ENCODE measurements around the gene CMIP. TPM values are rescaled to one million over a fixed set of nuclear protein-coding genes. Genes with fewer than 3 reads are reported as not detected.

Gene CMIP
- total RNA-seq, 1 experiment from 2014 or later = 53.6 TPM

- BruUV-seq (replicated peaks) = no TSS peak
- intact Hi-C loops (cut with micrococcal nuclease) = loop anchor here (2.0 kb wide), 2 partner anchors 45 to 89 kb away; no protein-coding TSS in a partner anchor
- H3K4me3 Mint-ChIP-seq (ENCODE audit: unreplicated experiment) = no peak overlapping the region
- H3K27ac Mint-ChIP-seq (ENCODE audit: low read depth, unreplicated experiment) = peak overlapping the region; percentile 59
- H3K9me3 Mint-ChIP-seq (ENCODE audit: unreplicated experiment) = no peaks in the 10 kb centered on the region
- TF ChIP-seq, protein P1, sequence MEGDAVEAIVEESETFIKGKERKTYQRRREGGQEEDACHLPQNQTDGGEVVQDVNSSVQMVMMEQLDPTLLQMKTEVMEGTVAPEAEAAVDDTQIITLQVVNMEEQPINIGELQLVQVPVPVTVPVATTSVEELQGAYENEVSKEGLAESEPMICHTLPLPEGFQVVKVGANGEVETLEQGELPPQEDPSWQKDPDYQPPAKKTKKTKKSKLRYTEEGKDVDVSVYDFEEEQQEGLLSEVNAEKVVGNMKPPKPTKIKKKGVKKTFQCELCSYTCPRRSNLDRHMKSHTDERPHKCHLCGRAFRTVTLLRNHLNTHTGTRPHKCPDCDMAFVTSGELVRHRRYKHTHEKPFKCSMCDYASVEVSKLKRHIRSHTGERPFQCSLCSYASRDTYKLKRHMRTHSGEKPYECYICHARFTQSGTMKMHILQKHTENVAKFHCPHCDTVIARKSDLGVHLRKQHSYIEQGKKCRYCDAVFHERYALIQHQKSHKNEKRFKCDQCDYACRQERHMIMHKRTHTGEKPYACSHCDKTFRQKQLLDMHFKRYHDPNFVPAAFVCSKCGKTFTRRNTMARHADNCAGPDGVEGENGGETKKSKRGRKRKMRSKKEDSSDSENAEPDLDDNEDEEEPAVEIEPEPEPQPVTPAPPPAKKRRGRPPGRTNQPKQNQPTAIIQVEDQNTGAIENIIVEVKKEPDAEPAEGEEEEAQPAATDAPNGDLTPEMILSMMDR (IDR thresholded peaks at IDR 0.05; ENCODE audit: unreplicated experiment) = no peak
- POLR2A ChIA-PET = interaction anchor here (0.6 to 3.7 kb wide), 3 partner anchors 35 to 221 kb away, joined by 3 to 27 read pairs (median 3); no protein-coding TSS in a partner anchor
- H3K4me1 Mint-ChIP-seq (ENCODE audit: insufficient read depth, unreplicated experiment) = peaks cover 35% of the 10 kb centered on the region
- DNase-seq (ENCODE audit: unreplicated experiment) = peak; percentile 26
- peaks cover 4% of the 10 kb centered on the region for H3K36me3 Mint-ChIP-seq (ENCODE audit: insufficient read depth, unreplicated experiment)
- CTCF ChIA-PET = interaction anchor here (0.7 kb wide), 2 partner anchors 30 to 37 kb away, joined by 3 read pairs; no protein-coding TSS in a partner anchor
- no peaks in the 10 kb centered on the region for H3K27me3 Mint-ChIP-seq (ENCODE audit: insufficient read depth, unreplicated experiment)
These were observed 47.1 kb downstream of the CMIP start for GRCh38 chr16:81491541-81492188.

DNA sequence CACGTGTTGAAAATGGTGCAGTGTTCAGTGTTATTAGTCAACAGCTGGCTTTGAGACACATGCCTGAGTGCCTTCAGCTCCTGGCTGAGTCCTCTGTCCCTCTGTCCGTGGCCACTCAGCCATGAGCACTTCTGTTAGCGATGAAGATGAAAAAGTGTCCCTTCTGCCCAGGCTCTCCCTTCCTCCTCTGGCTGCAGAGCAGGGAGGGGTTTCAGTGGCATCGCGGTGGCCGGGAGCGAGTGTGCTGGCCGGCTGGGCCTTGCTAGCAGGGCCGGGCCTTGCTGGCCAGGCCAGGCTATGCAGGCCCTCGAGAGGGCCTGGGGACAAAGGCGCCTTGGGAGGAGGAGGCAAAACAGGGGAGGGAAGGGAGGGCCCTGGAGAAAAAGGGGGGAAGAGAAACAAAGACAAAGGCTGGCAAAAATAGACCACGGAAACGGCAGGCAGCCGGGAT is 47.7 kb downstream of the CMIP start:
- Mint-ChIP-seq H3K27ac (ENCODE audit: low read depth, unreplicated experiment) (peak overlapping the region; percentile 59), H3K4me3 (ENCODE audit: unreplicated experiment) (no peak overlapping the region), H3K36me3 (ENCODE audit: insufficient read depth, unreplicated experiment) (peaks cover 6% of the 10 kb centered on the region), H3K27me3 (ENCODE audit: insufficient read depth, unreplicated experiment) (no peaks in the 10 kb centered on the region), H3K9me3 (ENCODE audit: unreplicated experiment) (no peaks in the 10 kb centered on the region), H3K4me1 (ENCODE audit: insufficient read depth, unreplicated experiment) (peaks cover 35% of the 10 kb centered on the region)
- TF ChIP-seq, protein P1 (IDR thresholded peaks at IDR 0.05; ENCODE audit: unreplicated experiment) = no peak
- POLR2A ChIA-PET = interaction anchor here (1.5 to 3.7 kb wide), 2 partner anchors 34 to 44 kb away, joined by 3 to 27 read pairs; no protein-coding TSS in a partner anchor
- CTCF ChIA-PET = interaction anchor here (0.7 kb wide), 1 partner anchor 38 kb away, joined by 3 read pairs; no protein-coding TSS in a partner anchor
- DNase-seq (ENCODE audit: unreplicated experiment) = no peak
- BruUV-seq (replicated peaks) = no TSS peak
- intact Hi-C loops (cut with micrococcal nuclease) = loop anchor here (2.0 kb wide), 2 partner anchors 46 to 90 kb away; no protein-coding TSS in a partner anchor

GRCh38 chr16:81492965-81493754 is 48.6 kb downstream of the CMIP start:
- no peaks in the 10 kb centered on the region for H3K27me3 Mint-ChIP-seq (ENCODE audit: insufficient read depth, unreplicated experiment)
- no TSS peak for BruUV-seq (replicated peaks)
- TF ChIP-seq, protein P1 (IDR thresholded peaks at IDR 0.05; ENCODE audit: unreplicated experiment) = no peak
- POLR2A ChIA-PET = interaction anchor here (0.6 to 3.7 kb wide), 16 partner anchors 9 to 165 kb away, joined by 3 to 27 read pairs (median 8); no protein-coding TSS in a partner anchor
- CTCF ChIA-PET = interaction anchor here (0.5 to 1.6 kb wide), 10 partner anchors 8 to 245 kb away, joined by 3 to 6 read pairs (median 3); no protein-coding TSS in a partner anchor
- H3K27ac Mint-ChIP-seq (ENCODE audit: low read depth, unreplicated experiment) = peak overlapping the region; percentile 89
- peaks cover 6% of the 10 kb centered on the region for H3K36me3 Mint-ChIP-seq (ENCODE audit: insufficient read depth, unreplicated experiment)
- DNase-seq (ENCODE audit: unreplicated experiment) = no peak
- intact Hi-C loops (cut with micrococcal nuclease) = loop anchor here (2.0 kb wide), 2 partner anchors 46 to 90 kb away; no protein-coding TSS in a partner anchor
- H3K4me1 Mint-ChIP-seq (ENCODE audit: insufficient read depth, unreplicated experiment) = peaks cover 40% of the 10 kb centered on the region
- no peaks in the 10 kb centered on the region for H3K9me3 Mint-ChIP-seq (ENCODE audit: unreplicated experiment)
- H3K4me3 Mint-ChIP-seq (ENCODE audit: unreplicated experiment) = peak overlapping the region; percentile 14
